HepG2 (cell line): ENCODE results near the gene RBM12. TPM values are rescaled to one million over a fixed set of nuclear protein-coding genes. Genes with fewer than 3 reads are reported as not detected.

Experiments used
- CENPT ChIP-seq: sonication (generic); formaldehyde crosslinking; IDR thresholded peaks from 2 replicates; pipeline ENCODE4 v1.8.0; 2022; ENCODE audit warnings: low read depth, mild to moderate bottlenecking, moderate library complexity, missing genetic modification reagents
- CENPX ChIP-seq: sonication (generic); formaldehyde crosslinking; IDR thresholded peaks from 2 replicates; pipeline ENCODE4 v1.9.0; 2021; ENCODE audit warnings: mild to moderate bottlenecking, missing genetic modification reagents, moderate library complexity
- CREM ChIP-seq, 2 experiments: sonication (generic) in 1 of 2; formaldehyde crosslinking in 1 of 2; IDR thresholded peaks; 2 replicates each; pipeline versions ENCODE4 v1.4.0 to v1.6.1; 2016 to 2020; ENCODE audit warnings: antibody characterized with exemption in 1 of 2, mild to moderate bottlenecking in 1 of 2, missing genetic modification reagents in 1 of 2
- HCFC1 ChIP-seq: fragments of 150-350 bp; IDR thresholded peaks from 2 replicates; pipeline ENCODE4 v1.6.1; 2014; ENCODE audit warnings: low read depth, low read length
- IRX3 ChIP-seq: sonication (generic); formaldehyde crosslinking; IDR thresholded peaks from 2 replicates; pipeline ENCODE4 v1.8.1; 2023; ENCODE audit warnings: mild to moderate bottlenecking, low read depth, missing genetic modification reagents, borderline replicate concordance
- JARID2 ChIP-seq: sonication (generic); formaldehyde crosslinking; IDR thresholded peaks from 2 replicates; pipeline ENCODE4 v1.8.1; 2023; ENCODE audit warnings: missing genetic modification reagents, inconsistent platforms; ENCODE audit not compliant: insufficient replicate concordance
- KLF15 ChIP-seq: sonication (generic); formaldehyde crosslinking; IDR thresholded peaks from 2 replicates; pipeline ENCODE4 v1.8.1; 2023; ENCODE audit warnings: borderline replicate concordance, mild to moderate bottlenecking, inconsistent platforms, missing genetic modification reagents, mixed read lengths
- KLF9 ChIP-seq: IDR thresholded peaks from 2 replicates; pipeline ENCODE4 v1.6.1; 2016; ENCODE audit warnings: low read depth
- RBM22 ChIP-seq: fragments of 200-400 bp; formaldehyde crosslinking; optimal IDR thresholded peaks from 2 replicates; pipeline ENCODE3; 2017; ENCODE audit warnings: mild to moderate bottlenecking, low read length, moderate library complexity
- RFX3 ChIP-seq: IDR thresholded peaks from 2 replicates; pipeline ENCODE4 v1.6.1; 2016; ENCODE audit warnings: missing biosample characterization, missing genetic modification reagents
- SAP130 ChIP-seq: IDR thresholded peaks from 2 replicates; pipeline ENCODE4 v1.6.1; 2016; ENCODE audit warnings: low read depth
- TP53 ChIP-seq: sonication (generic); formaldehyde crosslinking; conservative IDR thresholded peaks from 2 replicates; pipeline ENCODE4 v1.4.0; 2020; ENCODE audit warnings: missing genetic modification reagents
- ZBTB7A ChIP-seq: sonication (generic); formaldehyde crosslinking; IDR thresholded peaks from 2 replicates; pipeline ENCODE4 v1.8.0; 2022; ENCODE audit warnings: mild to moderate bottlenecking, missing genetic modification reagents
- ZFYVE20 ChIP-seq: sonication (generic); formaldehyde crosslinking; IDR thresholded peaks from 2 replicates; pipeline ENCODE4 v1.8.0; 2023; ENCODE audit warnings: low read depth, mild to moderate bottlenecking, moderate library complexity, missing genetic modification reagents, borderline replicate concordance
- ZNF12 ChIP-seq: sonication (generic); formaldehyde crosslinking; IDR thresholded peaks from 2 replicates; pipeline ENCODE4 v1.5.0; 2020; ENCODE audit warnings: missing genetic modification reagents
- ZNF441 ChIP-seq: sonication (generic); formaldehyde crosslinking; IDR thresholded peaks from 2 replicates; pipeline ENCODE4 v1.7.0; 2021; ENCODE audit warnings: missing genetic modification reagents, borderline replicate concordance
- ZNF672 ChIP-seq: sonication (generic); formaldehyde crosslinking; IDR thresholded peaks from 2 replicates; pipeline ENCODE4 v1.8.1; 2022; ENCODE audit warnings: missing genetic modification reagents
- polyA plus RNA-seq, 8 experiments: library from polyadenylated mRNA; depleted of rRNA in 3 of 8; stranded (reverse) in 7 of 8; unstranded in 1 of 8; fragments of >200 nt; fragmentation: Illumina TruSeq in 4 of 8; extraction: Trizol in 4 of 8; gene quantifications; 2 replicates each; pipeline versions ENCODE4 v1.2.1 to v1.2.3, GENCODE V29; 2011 to 2016; ENCODE audit warnings: low read depth in 4 of 8, missing spikeins in 1 of 8, mixed read lengths in 1 of 8; ENCODE audit not compliant: insufficient read depth in 1 of 8
- total RNA-seq, 5 experiments: library from RNA; depleted of rRNA; stranded (reverse); fragments of >200 nt; fragmentation: Illumina TruSeq; extraction: Trizol; gene quantifications; 2 replicates each; pipeline ENCODE4 v1.2.3, GENCODE V29; 2016; ENCODE audit warnings: low read depth in 1 of 5
- TF ChIP-seq, protein P1 (sequence below): sonication (generic); formaldehyde crosslinking; IDR thresholded peaks from 2 replicates; pipeline ENCODE4 v1.4.0; 2020; ENCODE audit warnings: missing genetic modification reagents
- TF ChIP-seq, protein P2 (sequence below): sonication (generic); formaldehyde crosslinking; IDR thresholded peaks from 2 replicates; pipeline ENCODE4 v1.5.1; 2020; ENCODE audit warnings: mild to moderate bottlenecking, missing genetic modification reagents, moderate library complexity
- TF ChIP-seq, protein P3 (sequence below): sonication (generic); formaldehyde crosslinking; IDR thresholded peaks from 2 replicates; pipeline ENCODE4 v1.9.0; 2021; ENCODE audit warnings: missing genetic modification reagents, mild to moderate bottlenecking, borderline replicate concordance
- TF ChIP-seq, protein P4 (sequence below): sonication (generic); formaldehyde crosslinking; IDR thresholded peaks from 2 replicates; pipeline ENCODE4 v1.5.0; 2020; ENCODE audit warnings: mild to moderate bottlenecking, low read depth, missing genetic modification reagents, borderline replicate concordance
- TF ChIP-seq, protein P5 (sequence below): sonication (generic); formaldehyde crosslinking; IDR thresholded peaks from 2 replicates; pipeline ENCODE4 v1.4.0; 2020; ENCODE audit warnings: mild to moderate bottlenecking, missing genetic modification reagents
- TF ChIP-seq, protein P6 (sequence below): sonication (generic); formaldehyde crosslinking; IDR thresholded peaks from 2 replicates; pipeline ENCODE4 v1.4.0; 2020; ENCODE audit warnings: mild to moderate bottlenecking, missing genetic modification reagents, borderline replicate concordance

Gene RBM12
- total and polyA plus RNA-seq, 2 of the 13 experiments (the other 11 are each of a cell fraction or from before 2014, with no cell fraction given) = 97.9 to 104 TPM

DNA sequence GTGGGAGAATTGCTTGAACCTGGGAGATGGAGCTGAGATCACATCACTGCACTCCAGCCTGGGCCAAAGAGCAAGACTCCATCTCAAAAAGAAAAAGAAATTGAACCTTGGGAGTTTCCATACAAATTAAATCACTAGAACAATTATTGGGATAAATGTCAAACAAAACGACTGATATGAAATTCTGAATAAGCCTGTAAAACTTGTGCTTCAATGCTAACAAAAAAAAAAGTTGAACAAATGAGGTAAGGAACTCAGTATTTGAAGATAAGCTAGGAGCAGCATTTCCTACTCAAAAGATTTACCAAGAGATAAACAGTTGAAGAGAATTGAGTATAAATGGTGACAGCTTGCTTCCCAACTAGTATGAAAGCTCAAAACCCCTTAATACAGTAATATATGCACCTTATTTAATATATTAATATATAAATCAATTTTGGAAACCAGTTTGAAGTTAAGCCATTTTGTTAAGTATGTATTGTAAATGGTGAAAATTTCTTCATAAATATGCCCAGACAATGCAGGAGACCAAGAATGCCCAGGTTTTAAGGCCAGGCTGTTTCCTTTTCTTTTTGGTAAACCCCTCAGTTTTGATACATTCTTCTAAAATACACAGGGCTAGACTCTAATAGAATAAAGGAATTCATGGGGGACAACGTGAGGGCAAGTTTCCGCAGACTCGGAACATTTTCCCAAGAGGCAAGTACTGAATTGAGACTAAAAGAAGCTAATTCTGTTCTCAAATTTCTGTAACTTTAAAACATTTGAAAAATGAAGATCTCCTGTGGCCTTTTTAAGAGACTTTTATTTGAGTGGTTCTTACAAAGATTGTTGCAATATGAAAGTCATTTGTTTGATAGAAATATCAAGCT is 38.4 kb upstream of the RBM12 start (continued):
- TF ChIP-seq, protein P1, sequence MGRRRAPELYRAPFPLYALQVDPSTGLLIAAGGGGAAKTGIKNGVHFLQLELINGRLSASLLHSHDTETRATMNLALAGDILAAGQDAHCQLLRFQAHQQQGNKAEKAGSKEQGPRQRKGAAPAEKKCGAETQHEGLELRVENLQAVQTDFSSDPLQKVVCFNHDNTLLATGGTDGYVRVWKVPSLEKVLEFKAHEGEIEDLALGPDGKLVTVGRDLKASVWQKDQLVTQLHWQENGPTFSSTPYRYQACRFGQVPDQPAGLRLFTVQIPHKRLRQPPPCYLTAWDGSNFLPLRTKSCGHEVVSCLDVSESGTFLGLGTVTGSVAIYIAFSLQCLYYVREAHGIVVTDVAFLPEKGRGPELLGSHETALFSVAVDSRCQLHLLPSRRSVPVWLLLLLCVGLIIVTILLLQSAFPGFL (CRISPR knock-in tag) = no peak
- TF ChIP-seq KLF15 (CRISPR knock-in tag) = no peak
- no peak for TF ChIP-seq IRX3 (CRISPR knock-in tag)
- TF ChIP-seq ZNF12 (CRISPR knock-in tag) = no peak
- TF ChIP-seq TP53 (CRISPR knock-in tag) = no peak
- TF ChIP-seq ZFYVE20 (CRISPR knock-in tag) = no peak
- TF ChIP-seq RFX3 (CRISPR knock-in tag) = no peak
- TF ChIP-seq, protein P2, sequence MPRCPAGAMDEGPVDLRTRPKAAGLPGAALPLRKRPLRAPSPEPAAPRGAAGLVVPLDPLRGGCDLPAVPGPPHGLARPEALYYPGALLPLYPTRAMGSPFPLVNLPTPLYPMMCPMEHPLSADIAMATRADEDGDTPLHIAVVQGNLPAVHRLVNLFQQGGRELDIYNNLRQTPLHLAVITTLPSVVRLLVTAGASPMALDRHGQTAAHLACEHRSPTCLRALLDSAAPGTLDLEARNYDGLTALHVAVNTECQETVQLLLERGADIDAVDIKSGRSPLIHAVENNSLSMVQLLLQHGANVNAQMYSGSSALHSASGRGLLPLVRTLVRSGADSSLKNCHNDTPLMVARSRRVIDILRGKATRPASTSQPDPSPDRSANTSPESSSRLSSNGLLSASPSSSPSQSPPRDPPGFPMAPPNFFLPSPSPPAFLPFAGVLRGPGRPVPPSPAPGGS (CRISPR knock-in tag) = no peak
- no peak for TF ChIP-seq KLF9 (CRISPR knock-in tag)
- TF ChIP-seq ZBTB7A = no peak
- TF ChIP-seq, protein P3, sequence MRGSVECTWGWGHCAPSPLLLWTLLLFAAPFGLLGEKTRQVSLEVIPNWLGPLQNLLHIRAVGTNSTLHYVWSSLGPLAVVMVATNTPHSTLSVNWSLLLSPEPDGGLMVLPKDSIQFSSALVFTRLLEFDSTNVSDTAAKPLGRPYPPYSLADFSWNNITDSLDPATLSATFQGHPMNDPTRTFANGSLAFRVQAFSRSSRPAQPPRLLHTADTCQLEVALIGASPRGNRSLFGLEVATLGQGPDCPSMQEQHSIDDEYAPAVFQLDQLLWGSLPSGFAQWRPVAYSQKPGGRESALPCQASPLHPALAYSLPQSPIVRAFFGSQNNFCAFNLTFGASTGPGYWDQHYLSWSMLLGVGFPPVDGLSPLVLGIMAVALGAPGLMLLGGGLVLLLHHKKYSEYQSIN (CRISPR knock-in tag) = no peak
- TF ChIP-seq, protein P4, sequence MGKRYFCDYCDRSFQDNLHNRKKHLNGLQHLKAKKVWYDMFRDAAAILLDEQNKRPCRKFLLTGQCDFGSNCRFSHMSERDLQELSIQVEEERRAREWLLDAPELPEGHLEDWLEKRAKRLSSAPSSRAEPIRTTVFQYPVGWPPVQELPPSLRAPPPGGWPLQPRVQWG = no peak
- TF ChIP-seq ZNF672 (CRISPR knock-in tag) = no peak
- TF ChIP-seq, protein P5, sequence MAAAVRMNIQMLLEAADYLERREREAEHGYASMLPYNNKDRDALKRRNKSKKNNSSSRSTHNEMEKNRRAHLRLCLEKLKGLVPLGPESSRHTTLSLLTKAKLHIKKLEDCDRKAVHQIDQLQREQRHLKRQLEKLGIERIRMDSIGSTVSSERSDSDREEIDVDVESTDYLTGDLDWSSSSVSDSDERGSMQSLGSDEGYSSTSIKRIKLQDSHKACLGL (CRISPR knock-in tag) = no peak
- TF ChIP-seq SAP130 = no peak
- no peak for TF ChIP-seq HCFC1
- TF ChIP-seq JARID2 (CRISPR knock-in tag) = no peak
- no peak for TF ChIP-seq CREM (IDR thresholded peaks at IDR 0.05)
- no peak for TF ChIP-seq CREM (CRISPR knock-in tag; IDR thresholded peaks at IDR 0.05)
- TF ChIP-seq RBM22 = peak; percentile 100
- no peak for TF ChIP-seq CENPT (CRISPR knock-in tag)
- TF ChIP-seq CENPX (CRISPR knock-in tag) = no peak
- no peak for TF ChIP-seq ZNF441
- TF ChIP-seq, protein P6, sequence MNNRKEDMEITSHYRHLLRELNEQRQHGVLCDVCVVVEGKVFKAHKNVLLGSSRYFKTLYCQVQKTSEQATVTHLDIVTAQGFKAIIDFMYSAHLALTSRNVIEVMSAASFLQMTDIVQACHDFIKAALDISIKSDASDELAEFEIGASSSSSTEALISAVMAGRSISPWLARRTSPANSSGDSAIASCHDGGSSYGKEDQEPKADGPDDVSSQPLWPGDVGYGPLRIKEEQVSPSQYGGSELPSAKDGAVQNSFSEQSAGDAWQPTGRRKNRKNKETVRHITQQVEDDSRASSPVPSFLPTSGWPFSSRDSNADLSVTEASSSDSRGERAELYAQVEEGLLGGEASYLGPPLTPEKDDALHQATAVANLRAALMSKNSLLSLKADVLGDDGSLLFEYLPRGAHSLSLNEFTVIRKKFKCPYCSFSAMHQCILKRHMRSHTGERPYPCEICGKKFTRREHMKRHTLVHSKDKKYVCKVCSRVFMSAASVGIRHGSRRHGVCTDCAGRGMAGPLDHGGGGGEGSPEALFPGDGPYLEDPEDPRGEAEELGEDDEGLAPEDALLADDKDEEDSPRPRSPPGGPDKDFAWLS (CRISPR knock-in tag) = no peak
